Keratinocyte (primary cell): ENCODE data around the gene DOK6. TPM values are rescaled to one million over a fixed set of nuclear protein-coding genes. Genes with fewer than 3 reads are reported as not detected.

Experiments used
- DNase-seq: peaks from one replicate; pipeline ENCODE4 v3.0.0-alpha.2; 2011; ENCODE audit warnings: low read depth, missing footprints, low spot score
- FAIRE-seq: peaks from 2 replicates; lab custom pipeline; 2011; peaks lifted over from hg19 to GRCh38; lab: Jason Lieb, UNC
- H2AFZ ChIP-seq: 2 replicates; pipeline ENCODE4 v1.6.0; 2012; ENCODE audit warnings: low read length, control low read depth, inconsistent platforms; ENCODE audit not compliant: control insufficient read depth
- H3K27ac ChIP-seq: 2 replicates; pipeline ENCODE4 v1.5.1; 2011; ENCODE audit warnings: low read length; ENCODE audit not compliant: control insufficient read depth, insufficient read depth
- H3K27me3 ChIP-seq: 3 replicates; pipeline ENCODE4 v1.6.0; 2011; ENCODE audit warnings: low read length; ENCODE audit not compliant: control insufficient read depth, insufficient read depth; ENCODE audit errors: extremely low read depth
- H3K36me3 ChIP-seq, 2 experiments: 2 replicates in 1 of 2; 3 replicates in 1 of 2; pipeline ENCODE4 v1.5.1; 2011; ENCODE audit warnings: low read length in 2 of 2, mild to moderate bottlenecking in 1 of 2; ENCODE audit not compliant: control insufficient read depth in 2 of 2, insufficient read depth in 2 of 2; ENCODE audit errors: extremely low read depth in 1 of 2
- H3K4me1 ChIP-seq: 3 replicates; pipeline ENCODE4 v1.5.1; 2011; ENCODE audit warnings: low read length; ENCODE audit not compliant: control insufficient read depth, insufficient read depth; ENCODE audit errors: extremely low read depth
- H3K4me2 ChIP-seq: 3 replicates; pipeline ENCODE4 v1.6.0; 2011; ENCODE audit warnings: low read depth, low read length; ENCODE audit not compliant: control insufficient read depth, insufficient read depth; ENCODE audit errors: extremely low read depth
- H3K4me3 ChIP-seq, 3 experiments: fragments of 200-600 bp in 1 of 3; sonication (generic) in 1 of 3; 2 replicates in 2 of 3; 3 replicates in 1 of 3; pipeline ENCODE4 v1.5.1; 2011 to 2016; ENCODE audit warnings: low read length in 3 of 3, mild to moderate bottlenecking in 3 of 3, control low read depth in 2 of 3, inconsistent platforms in 1 of 3, low read depth in 1 of 3, mixed read lengths in 1 of 3, mixed run types in 1 of 3, moderate library complexity in 1 of 3; ENCODE audit not compliant: control insufficient read depth in 2 of 3, insufficient read depth in 2 of 3; ENCODE audit errors: extremely low read depth in 1 of 3
- H3K79me2 ChIP-seq: 2 replicates; pipeline ENCODE4 v1.6.0; 2012; ENCODE audit warnings: low read length; ENCODE audit not compliant: control insufficient read depth, insufficient read depth
- H3K9ac ChIP-seq: 3 replicates; pipeline ENCODE4 v1.6.0; 2011; ENCODE audit warnings: low read length; ENCODE audit not compliant: control insufficient read depth, insufficient read depth; ENCODE audit errors: extremely low read depth
- H3K9me1 ChIP-seq: 3 replicates; pipeline ENCODE4 v1.6.0; 2011; ENCODE audit warnings: low read length; ENCODE audit not compliant: control insufficient read depth, insufficient read depth; ENCODE audit errors: extremely low read depth
- H3K9me3 ChIP-seq: 2 replicates; pipeline ENCODE4 v1.5.1; 2012; ENCODE audit warnings: low read depth, low read length; ENCODE audit not compliant: control insufficient read depth
- H4K20me1 ChIP-seq: 3 replicates; pipeline ENCODE4 v1.6.0; 2011; ENCODE audit warnings: low read length; ENCODE audit not compliant: control insufficient read depth, insufficient read depth; ENCODE audit errors: extremely low read depth
- CTCF ChIP-seq, 3 experiments: IDR thresholded peaks in 1 of 3; conservative IDR thresholded peaks in 1 of 3; optimal IDR thresholded peaks in 1 of 3; 2 replicates in 2 of 3; 3 replicates in 1 of 3; pipeline versions ENCODE3 to v1.5.1; 2011; ENCODE audit warnings: low read length in 3 of 3, mild to moderate bottlenecking in 3 of 3, moderate library complexity in 2 of 3, control low read depth in 1 of 3, inconsistent platforms in 1 of 3; ENCODE audit not compliant: insufficient read depth in 2 of 3; ENCODE audit errors: extremely low read depth in 1 of 3
- EZH2 ChIP-seq: IDR thresholded peaks from one replicate; pipeline ENCODE4 v1.6.1; 2012; ENCODE audit warnings: inconsistent platforms, mild to moderate bottlenecking, low read length, moderate library complexity
- dilution Hi-C: fragments of 300-500 bp; cut with MboI; formaldehyde crosslinking; loops from one replicate; pipeline ENCODE4 v1.7.0; 2020; ENCODE audit warnings: low sequenced_read_pairs; ENCODE audit not compliant: extremely low pct_ligation_motif_present
- polyA plus RNA-seq, 5 experiments: library from polyadenylated mRNA; depleted of rRNA in 3 of 5; stranded (reverse) in 3 of 5; stranded (forward) in 1 of 5; unstranded in 1 of 5; fragments of >200 nt; gene quantifications; 1 replicate in 1 of 5; 2 replicates in 3 of 5; 3 replicates in 1 of 5; pipeline versions ENCODE4 v1.2.1 to v1.2.3, GENCODE V29; 2011 to 2012; ENCODE audit warnings: missing spikeins in 2 of 5, low read depth in 1 of 5, low replicate concordance in 1 of 5

The DOK6 gene
- polyA plus RNA-seq, 1 donor (not counting 4 experiments of a cell fraction or from before 2014, with no cell fraction given): not detected

- DNase-seq: no peak
- H3K36me3 ChIP-seq: peaks cover 0 to 5% of the 10 kb centered on the region in 2 experiments
- dilution Hi-C loops: no loop called here
These were observed 473.4 kb downstream of the DOK6 start for GRCh38 chr18:69874058-69874457.

GRCh38 chr18:69876490-69876889, 475.8 kb downstream of the DOK6 start:
- H3K4me3 ChIP-seq: no peak overlapping the region
- no peaks in the 10 kb centered on the region for H4K20me1 ChIP-seq
- no peak overlapping the region for H3K27ac ChIP-seq
- TF ChIP-seq EZH2 (no peak), CTCF (optimal IDR thresholded peaks at IDR 0.05 in 1 of 3, IDR thresholded peaks at IDR 0.05 in 1 of 3, conservative IDR thresholded peaks at IDR 0.05 in 1 of 3; ENCODE audit: extremely low read depth in 1 of 3, insufficient read depth in 2 of 3, low read length in 3 of 3) (no peak)
- no peaks in the 10 kb centered on the region for H3K9me1 ChIP-seq
- no peak overlapping the region for H3K9ac ChIP-seq
- DNase-seq: no peak
- no peaks in the 10 kb centered on the region for H3K4me1 ChIP-seq
- no peak overlapping the region for H2AFZ ChIP-seq
- H3K79me2 ChIP-seq: no peaks in the 10 kb centered on the region
- no peaks in the 10 kb centered on the region for H3K9me3 ChIP-seq
- peaks cover 0 to 2% of the 10 kb centered on the region in 2 experiments for H3K36me3 ChIP-seq
- no peak for FAIRE-seq
- no peak overlapping the region for H3K4me2 ChIP-seq
- dilution Hi-C loops: no loop called here
- H3K27me3 ChIP-seq: no peaks in the 10 kb centered on the region

More at GRCh38 chr18:69874058-69874457, 473.4 kb downstream of the DOK6 start:
- no peak overlapping the region for H3K9ac ChIP-seq
- TF ChIP-seq EZH2 (no peak), CTCF (optimal IDR thresholded peaks at IDR 0.05 in 1 of 3, IDR thresholded peaks at IDR 0.05 in 1 of 3, conservative IDR thresholded peaks at IDR 0.05 in 1 of 3; ENCODE audit: extremely low read depth in 1 of 3, insufficient read depth in 2 of 3, low read length in 3 of 3) (no peak)
- H3K4me2 ChIP-seq: no peak overlapping the region
- H4K20me1 ChIP-seq: no peaks in the 10 kb centered on the region
- no peak overlapping the region for H2AFZ ChIP-seq
- H3K9me1 ChIP-seq: no peaks in the 10 kb centered on the region
- H3K4me1 ChIP-seq: no peaks in the 10 kb centered on the region
- no peak overlapping the region for H3K4me3 ChIP-seq
- H3K79me2 ChIP-seq: no peaks in the 10 kb centered on the region
- FAIRE-seq: no peak
- H3K9me3 ChIP-seq: no peaks in the 10 kb centered on the region
- no peak overlapping the region for H3K27ac ChIP-seq
- H3K27me3 ChIP-seq: no peaks in the 10 kb centered on the region
